Hematopoietic multipotent progenitor cell treated with erythropoietin and hydrocortisone succinate and interleukin-3 and kit ligand, for 17 days (in vitro differentiated cells): ENCODE results near the gene COX14.
A peak's percentile ranks its signal among the peaks of the same experiment; 100 is the strongest.

ENCODE experiments used
- DNase-seq: peaks from one replicate; pipeline ENCODE4 v3.0.0-alpha.2; 2015; ENCODE audit warnings: low spot score

Gene COX14

DNA sequence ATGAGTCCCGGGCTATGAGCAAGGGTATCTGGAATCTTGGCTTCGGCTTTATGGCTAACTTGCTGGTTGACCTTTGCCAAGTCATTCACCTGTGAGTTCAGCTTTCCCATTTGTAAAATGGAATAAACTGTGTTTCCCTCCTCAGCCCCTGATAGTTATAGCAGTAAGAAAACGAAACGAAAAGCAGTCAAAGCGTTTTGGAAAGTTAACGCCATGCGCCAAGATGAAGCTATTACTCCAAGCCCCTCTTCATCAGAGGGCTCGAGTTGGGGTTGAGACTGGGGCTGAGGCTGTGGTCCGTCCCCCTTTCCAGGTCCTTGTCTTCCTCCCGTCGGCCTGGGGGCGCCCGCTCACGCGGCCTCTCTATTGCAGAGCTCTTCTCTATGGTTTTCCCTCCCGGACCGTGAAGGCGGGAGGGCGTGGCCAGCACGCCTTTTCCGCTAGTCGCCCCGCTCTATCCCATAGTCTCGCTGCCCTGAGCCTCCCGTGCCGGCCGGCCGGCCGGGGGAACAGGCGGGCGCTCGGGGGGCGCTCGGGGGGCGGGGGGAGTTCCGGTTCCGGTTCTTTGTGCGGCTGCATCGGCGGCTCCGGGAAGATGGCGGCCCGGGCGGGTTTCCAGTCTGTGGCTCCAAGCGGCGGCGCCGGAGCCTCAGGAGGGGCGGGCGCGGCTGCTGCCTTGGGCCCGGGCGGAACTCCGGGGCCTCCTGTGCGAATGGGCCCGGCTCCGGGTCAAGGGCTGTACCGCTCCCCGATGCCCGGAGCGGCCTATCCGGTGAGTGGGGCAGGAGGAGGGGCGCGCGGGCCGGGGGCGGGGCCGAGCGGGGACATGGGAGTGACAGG lies 27.0 kb upstream of the COX14 start, which contains the start of gene SMARCD1:
Gene SMARCD1 (plus strand): TSS at position 568 of the 840 bp plus-strand sequence. CDS start 28 bp downstream, at position 596.
- DNase-seq, result peak; percentile 93

DNA sequence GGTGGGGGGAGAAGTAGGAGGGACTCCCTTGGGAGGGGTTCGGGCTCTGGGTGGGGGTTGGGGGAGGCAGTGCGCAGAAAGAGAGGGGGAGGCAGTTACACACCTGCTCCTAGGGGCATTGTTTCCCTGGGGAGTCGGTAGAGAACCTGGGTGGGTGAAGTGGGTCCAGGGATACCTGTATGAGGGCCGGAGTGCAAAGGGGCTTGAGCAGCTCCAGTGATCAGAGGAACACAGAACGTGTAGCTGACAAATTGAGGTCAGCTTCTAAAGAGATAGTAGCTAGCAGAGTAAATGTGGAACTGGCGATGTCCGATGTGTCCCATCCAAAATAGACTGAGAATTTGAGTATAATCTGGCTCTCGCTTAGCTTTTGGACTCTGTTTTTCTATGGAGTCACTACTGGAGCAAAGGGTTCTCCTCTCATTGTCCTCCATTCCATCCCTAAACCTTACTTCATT lies 26.4 kb upstream of the COX14 start:
- DNase-seq, result no peak

DNA sequence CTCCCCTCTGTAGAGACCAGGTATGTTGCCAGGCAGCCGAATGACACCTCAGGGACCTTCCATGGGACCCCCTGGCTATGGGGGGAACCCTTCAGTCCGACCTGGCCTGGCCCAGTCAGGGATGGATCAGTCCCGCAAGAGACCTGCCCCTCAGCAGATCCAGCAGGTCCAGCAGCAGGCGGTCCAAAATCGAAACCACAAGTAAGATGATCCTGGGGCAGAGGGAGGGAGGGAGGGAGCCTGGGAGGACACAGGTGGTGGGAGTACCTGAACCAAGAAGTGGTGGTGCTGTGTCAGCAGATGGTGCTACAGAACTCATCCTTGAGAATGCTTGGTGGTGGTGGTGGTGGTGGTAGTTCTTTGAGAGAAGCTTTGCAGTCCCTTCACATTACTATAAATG lies 25.9 kb upstream of the COX14 start:
- DNase-seq, result no peak

DNA sequence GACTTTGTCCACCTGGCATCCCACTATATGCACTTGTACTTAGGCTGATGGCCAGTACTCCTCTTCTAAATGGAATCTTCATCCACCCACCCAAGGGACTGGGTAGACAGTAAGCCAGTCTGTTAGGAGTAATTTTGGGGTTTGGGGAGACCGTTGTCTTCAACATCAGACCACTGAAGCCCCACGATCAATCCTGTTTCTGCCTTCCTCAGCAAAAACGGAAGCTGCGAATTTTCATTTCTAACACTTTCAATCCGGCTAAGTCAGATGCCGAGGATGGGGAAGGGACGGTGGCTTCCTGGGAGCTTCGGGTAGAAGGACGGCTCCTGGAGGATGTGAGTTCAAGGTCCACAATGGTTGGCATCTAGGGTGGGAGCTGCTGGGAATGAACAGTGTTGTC lies 24.9 kb upstream of the COX14 start:
- DNase-seq, result no peak

DNA sequence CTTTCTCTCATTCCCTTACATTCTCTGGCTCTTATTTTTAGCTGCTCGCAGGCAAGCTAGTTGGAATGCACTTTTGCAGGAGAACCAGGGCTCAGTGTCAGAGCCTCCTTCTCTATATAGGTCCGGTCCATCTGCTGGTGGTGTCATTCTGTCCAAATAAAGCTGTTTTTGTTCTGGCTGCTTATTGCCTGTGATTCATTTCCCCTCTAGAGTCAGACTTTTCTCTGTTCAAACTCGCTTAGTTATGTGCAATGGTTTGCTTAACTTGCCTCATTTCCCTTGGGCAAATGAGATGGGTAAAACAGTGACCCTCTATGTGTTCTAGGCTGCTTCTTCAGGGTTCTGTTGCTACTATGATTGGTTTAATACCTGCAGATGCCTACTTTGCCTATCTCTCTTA lies 24.0 kb upstream of the COX14 start:
- no peak for DNase-seq

DNA sequence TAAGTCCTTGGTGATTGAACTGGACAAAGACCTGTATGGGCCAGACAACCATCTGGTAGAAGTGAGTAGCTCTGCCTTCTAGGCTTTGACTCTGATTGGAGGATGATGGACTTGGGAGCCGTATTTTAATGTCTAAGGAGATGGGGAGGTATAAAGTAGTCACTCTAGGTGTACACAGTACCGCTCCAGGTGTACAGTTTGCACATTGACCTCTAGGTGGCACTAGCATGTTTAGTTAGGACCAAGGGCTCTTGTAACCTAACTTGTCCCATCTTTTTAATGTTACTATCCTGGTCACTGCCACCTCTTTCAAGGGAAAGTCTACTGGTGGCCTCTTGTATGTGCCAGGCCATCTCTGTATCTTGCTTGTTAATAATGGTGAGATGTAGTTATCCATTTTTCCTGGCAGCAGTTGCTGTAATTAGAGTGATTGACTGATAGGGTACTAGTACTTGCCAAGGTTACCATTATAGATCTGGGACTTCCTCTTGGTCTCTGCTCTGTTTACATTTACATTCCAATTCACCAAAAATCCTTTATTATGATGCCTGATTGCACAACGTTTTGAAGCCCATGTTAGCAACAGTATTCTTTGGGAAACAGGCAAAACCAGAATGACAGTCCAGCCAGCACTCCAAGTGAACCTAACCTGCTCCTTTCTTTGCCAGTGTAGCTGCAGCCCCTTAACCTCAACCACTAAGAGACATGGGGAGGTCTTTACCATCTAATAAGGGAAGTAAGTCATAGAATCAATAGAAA lies 23.3 kb upstream of the COX14 start:
- DNase-seq, result peak; percentile 83

DNA sequence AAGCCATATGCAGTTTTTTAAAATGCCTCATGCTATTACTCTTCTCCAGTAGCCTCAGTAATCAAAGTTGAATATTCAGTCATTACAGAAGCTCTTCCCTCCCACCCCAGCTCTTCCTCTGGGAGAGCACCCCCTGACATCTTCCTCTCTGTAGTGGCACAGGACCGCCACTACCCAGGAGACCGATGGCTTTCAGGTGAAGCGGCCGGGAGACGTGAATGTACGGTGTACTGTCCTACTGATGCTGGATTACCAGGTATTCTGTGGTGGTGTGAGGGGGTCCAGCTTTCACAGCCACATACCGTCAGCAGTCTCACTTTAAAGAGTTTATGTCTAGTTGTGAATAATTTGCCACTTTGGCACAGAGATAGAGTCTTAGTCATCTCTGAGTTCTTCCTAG lies 22.3 kb upstream of the COX14 start:
- DNase-seq, result no peak

DNA sequence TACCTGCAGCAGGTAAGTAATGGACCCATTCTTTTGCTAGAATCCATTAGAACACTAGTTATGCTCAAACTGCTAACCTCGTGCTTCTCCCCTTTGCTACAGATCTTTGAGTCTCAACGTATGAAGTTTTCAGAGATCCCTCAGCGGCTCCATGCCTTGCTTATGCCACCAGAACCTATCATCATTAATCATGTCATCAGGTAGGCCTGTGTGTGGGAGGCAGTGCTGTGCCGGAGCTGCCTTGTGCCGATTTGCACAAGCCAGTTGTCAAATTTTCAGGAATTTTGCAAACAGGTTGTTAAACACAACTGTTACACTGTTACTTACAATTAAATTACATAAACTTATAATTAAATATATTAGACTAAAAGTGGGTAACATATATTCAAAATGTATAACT lies 21.6 kb upstream of the COX14 start:
- no peak for DNase-seq

DNA sequence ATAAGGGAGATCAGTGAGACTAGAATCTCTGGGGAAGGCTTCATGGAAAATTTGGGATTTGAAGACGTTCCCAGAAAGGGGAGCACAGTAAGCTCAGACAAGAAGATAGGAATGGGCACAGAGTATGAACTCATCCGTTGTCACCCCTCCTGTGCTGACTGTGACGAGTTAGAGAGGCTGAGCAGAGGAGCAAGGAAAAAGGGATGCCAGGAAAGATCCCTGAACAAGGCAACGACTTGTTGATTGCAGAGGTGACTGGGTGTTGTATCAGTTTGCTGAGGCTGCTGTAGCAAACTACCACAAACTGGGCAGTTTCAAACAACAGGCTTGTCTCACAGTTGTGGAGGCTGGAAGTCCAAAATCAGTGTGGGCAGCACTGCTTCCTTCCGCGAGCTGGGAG lies 14.1 kb upstream of the COX14 start:
- DNase-seq, result no peak

DNA sequence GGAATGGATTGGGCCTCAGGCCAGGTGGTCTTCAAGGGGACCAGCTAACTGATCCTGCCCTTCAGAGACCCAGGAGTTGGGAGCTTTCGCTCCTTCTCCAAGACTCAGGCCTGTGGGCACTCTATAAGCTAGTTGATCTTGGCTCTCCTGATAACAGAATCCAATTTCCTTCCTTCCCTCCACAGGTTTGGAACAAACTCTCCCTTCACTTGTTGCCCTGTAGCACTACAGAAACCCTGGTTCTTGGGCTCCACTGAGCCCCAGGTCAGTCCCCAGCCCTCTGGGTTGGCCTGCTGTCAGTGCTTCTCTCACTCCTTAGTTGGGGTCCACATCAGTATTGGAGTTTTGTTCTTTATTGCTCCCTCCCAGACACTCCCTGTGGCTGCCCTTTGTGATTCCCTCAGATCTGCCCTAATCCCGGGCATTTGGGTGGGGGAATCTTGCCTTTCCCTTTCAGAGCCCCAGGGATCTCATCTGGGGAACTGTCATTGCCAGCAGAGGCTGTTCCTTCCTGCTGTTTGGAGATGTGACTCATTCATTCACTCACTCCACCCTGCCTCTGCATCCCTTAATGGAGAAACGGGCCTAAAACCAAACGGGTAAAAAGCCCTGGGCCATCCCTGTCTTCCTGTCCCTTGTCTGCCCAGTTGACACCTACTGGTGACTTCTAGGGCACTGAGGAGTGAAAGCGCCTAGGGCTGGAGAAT lies 12.6 kb upstream of the COX14 start:
- no peak for DNase-seq

DNA sequence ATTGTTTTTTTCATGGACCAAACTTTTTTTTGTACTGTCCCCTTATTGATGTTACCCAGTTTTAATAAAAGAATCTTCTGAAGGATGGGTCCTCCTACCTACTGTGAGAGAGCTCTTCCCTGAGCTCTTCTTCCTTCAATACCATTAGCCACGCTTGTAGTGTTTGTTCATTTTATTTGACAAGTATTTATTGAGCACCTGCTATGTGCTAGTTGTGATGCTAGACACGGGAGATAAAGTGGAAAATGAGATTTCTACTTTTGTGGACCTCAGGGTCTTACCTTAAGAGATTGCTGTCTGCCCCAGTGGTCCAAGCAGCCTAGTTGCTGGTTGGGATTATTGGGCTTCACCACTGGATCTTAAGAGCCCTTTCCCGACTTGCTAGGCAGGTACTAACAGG lies 11.5 kb upstream of the COX14 start:
- no peak for DNase-seq

DNA sequence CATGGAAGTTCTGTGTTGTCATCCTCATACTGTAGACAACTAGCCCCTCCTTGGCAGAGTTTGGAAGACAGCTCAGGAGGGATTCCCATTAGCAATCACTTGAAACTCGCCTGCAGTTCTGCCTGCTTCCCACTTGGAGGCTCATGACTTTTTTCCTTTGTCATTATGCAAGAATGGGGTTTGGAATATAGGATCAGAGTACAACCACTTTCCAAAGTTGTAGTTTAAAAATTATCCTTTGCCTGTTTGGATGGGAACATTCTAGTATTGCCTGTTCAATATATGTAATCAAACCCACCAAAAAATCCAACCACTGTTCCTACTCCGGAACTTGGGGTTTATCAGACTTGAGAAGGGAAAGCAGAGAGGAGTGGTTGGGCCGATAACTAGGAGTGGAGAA lies 10.4 kb upstream of the COX14 start:
- DNase-seq, result no peak

DNA sequence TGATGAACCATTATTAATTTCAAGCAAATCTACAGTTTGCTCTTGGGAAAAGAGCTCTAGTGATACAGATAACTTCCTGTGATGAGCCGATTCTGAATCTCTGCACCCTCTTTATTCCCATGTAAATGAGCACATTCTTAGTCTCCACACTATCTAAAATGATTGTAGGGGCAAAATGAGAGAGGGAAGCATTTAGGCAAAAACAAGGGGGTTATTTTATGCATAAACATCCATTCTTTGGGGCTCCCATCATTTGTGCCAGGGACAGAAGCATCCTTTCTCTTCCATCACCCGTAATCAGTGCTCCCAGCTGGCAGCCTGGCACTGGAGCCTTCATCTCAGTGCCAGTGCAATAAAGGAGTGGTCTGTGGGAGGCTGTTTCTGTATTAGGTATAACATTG lies 9.9 kb upstream of the COX14 start:
- no peak for DNase-seq

DNA sequence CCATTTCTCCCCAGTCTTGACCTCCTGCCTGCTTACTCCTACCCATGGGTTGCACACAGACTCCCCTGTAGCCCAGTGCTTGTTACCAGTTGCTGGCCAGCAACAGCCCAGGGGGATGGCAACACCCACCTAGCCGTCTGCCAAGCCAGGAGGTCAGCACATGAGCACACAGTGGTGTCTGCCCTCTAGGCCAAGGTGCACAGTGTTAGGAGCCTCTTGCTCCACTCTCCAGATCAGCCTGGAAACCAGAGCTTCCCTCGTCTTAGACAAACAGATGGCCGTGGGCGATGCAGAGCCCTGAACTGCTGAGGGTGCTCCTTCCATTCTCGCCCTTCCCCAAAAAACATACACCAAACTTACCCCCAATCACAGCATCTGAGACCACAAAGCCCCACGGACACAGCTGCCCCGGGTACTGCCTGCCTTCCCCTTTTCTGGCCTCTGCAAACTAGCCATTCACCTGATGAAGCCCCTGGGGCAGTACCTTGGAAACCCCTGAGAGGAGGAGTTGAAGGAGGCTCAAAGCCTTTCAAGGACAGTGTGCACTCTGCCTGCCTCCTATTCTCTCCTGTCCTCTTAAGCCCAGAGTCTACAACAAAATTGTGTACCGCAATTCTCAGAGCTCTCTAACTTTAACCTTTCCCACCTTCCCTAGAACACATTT lies 9.3 kb upstream of the COX14 start:
- DNase-seq, result no peak

DNA sequence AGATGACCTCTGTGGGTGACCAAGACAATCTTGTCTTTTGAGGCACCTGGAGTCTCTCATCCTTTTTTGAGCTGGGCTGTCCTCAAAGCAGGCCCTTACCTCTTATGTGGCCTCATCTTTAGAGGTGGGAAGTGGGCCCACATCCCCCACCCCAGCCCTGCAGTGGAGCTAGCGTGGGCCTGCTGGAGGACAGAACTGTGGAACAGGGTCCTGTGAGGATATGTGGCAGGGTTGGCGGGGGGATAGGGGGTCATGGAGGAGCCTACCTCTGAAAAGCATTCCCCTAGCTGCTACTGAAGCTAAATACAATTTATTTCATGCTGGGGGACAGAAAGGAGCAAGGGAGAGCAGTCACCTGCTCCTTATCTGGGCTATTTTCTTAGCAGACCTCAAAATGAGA lies 8.7 kb upstream of the COX14 start:
- no peak for DNase-seq

DNA sequence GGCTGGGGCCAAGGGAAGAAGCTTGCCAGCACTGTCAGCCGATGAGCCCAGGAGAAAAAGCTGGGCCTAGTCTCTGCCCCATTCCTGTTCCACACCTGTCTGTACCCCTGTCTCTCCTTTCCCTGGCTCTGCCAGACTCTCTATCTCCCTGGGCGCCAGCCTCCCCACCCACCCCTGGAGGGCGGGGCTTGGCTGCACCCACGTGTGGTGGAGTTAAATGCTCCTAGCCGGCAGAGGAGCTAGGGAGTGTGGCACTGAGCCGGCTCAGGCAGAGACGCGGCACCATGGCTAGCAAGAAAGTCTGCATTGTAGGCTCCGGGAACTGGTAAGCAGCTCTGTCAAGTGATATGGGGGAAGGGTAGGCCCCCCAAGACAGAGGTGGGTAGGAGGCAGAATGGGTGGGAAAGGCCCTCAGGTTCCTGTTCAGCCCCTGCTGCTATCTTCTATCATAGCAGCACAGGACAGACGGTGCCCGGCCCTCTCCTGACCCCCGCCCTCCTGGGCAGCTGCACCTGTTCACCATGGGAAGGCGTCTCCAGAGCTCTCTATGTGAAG lies 8.2 kb upstream of the COX14 start, which contains the start of gene GPD1:
Gene GPD1 (plus strand): TSS at position 242 of the 555 bp plus-strand sequence. CDS start 43 bp downstream, at position 285.
- peak; percentile 77 for DNase-seq

DNA sequence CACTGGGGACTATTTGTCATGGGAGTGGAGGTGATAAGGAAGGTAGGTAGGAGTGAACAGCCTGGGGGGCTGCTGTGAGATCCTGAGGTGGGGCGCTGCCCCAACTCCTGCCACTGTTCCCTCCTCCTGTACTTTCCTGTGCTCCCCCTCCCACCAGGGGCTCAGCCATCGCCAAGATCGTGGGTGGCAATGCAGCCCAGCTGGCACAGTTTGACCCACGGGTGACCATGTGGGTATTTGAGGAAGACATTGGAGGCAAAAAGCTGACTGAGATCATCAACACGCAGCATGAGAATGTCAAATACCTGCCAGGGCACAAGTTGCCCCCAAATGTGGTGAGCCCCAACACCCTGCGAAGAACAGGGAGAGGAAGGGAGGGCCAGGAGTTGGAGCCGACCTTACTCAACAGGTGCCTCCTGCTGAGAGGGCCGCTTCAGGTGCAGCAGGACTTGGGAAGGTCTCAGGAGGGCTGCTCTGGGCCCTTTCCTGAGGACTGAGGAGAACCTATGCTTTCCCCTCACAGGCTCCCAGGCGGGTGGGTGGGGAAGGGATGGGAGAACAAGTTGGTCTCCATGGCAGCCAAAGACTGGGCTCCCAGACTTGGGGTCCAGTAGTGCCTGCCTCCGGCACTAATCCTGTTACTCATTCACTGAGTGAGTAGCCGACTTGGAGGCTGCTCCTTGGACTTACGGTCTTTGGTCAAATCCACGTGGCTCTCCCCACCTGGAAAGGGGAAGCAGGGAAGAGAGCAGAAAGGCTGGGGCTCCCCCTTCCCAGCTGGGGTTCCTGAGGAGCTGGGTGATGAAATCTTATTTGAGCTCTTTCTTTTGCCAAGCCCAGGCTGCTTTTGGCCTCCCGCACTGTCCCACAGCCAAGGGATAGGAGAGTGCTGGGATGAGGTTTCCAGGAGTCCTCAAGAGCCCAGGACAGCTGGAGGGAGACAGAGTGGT lies 7.3 kb upstream of the COX14 start:
- no peak for DNase-seq

DNA sequence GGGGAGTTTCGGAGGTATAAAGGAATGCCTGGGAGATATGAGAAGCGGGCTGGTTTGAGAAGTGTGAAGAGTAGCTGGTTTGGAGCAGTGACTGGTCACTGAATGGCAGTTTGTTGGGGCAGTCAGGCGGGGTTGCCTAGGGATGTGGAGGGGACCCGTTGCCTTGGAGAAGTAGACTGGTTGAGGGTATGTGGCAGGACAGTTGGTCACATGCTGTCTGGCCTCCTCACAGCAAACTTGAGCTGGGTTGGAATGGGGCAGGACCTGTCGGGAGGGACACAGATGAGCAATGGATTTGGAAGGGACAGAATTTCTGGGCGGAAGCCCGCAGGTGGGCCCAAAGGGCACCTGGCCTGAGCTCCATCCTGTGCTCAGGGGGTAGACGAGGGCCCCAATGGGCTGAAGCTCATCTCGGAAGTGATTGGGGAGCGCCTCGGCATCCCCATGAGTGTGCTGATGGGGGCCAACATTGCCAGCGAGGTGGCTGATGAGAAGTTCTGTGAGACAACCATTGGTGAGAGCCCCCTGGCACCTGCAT lies 6.1 kb upstream of the COX14 start:
- no peak for DNase-seq

DNA sequence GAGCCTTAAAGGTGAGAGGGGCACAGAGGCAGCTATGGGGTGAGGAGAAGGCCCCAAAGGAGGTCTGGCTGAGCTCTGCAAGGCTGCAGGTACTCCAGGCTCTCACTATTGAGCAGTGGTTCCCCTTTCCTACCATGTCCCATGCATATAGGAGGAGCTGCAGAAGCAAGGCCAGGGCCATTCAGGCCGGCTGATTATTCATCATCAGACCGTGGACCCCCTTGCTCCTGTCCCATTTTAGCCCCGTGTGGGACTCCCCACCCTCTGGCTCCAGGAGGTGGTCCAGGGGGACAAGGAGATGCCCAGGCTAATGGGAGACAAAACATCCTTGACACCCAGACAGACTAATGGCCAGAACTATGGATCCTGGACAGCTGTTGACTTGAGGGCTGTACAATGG lies 5.1 kb upstream of the COX14 start:
- no peak for DNase-seq
